ENCODE data around the gene SLC20A1.

- TF ChIP-seq POLR2A (IDR thresholded peaks at IDR 0.05) (no peak), CTCF (IDR thresholded peaks at IDR 0.05) (no peak)
Measured at GRCh38 chr2:112671801-112672200, 26.1 kb downstream of the SLC20A1 start.
